Esophagus squamous epithelium (tissue), 4 donors: ENCODE results near the gene MINDY3.

ENCODE experiments used
- CTCF ChIP-seq, 6 experiments: fragments of 450-650 bp in 4 of 6; fragments of 200-600 bp in 2 of 6; sonication (generic) in 2 of 6; IDR thresholded peaks; one replicate each; pipeline ENCODE4 v1.5.1; 2016 to 2019; ENCODE audit warnings: antibody characterized with exemption in 6 of 6, mild to moderate bottlenecking in 4 of 6, moderate library complexity in 4 of 6
- POLR2A ChIP-seq, 4 donors: fragments of 450-650 bp; IDR thresholded peaks; one replicate each; pipeline ENCODE4 v1.6.1; 2017; ENCODE audit warnings: antibody characterized with exemption in 4 of 4, mild to moderate bottlenecking in 4 of 4, moderate library complexity in 3 of 4

GRCh38 chr10:15793664-15794063 is 66.6 kb downstream of the MINDY3 start:
- TF ChIP-seq CTCF (IDR thresholded peaks at IDR 0.05) (no peak), POLR2A (IDR thresholded peaks at IDR 0.05) (no peak)
